Germinal center (tissue), 1 donor: ENCODE results near the gene CHCHD4.

Experiments
- DNase-seq: peaks from one replicate; pipeline ENCODE4 v3.0.0; 2012; ENCODE audit warnings: mixed read lengths, low spot score

CHCHD4 gene

DNA sequence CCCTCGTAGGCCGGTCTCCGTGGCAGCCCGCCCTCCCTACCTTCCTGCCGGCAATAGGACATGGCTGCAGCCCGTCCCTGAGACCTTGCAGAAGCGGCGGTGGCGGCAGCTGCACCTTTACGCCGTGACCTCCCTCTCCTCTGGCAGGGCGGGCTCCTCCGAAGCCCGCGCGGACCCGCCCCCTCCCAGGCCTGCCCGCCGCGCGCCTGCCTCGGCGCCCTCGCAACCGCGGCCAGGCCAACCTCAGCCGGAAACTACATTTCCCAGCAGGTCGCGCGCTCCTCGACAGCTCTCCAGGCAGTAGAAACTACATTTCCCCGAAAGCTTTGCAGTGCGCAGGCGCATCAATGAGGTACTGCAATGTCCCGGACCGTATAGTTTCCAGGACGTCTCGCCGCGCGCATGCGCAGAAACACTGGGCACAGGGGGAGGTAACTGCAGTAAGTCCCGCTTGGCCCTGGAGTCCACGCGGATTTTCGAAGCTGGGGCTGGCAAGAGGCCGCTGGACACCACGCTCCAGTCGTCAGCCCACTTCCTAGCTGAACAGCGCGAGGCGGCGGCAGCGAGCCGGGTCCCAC, at the start of gene CHCHD4, which contains the start of gene TMEM43:
Gene CHCHD4, minus strand, starts transcription at position 256 of the 578 bp plus-strand sequence. Its CDS starts 194 bp downstream, at position 62.
Gene TMEM43, plus strand, starts transcription at position 438 of the 578 bp plus-strand sequence. CDS start 142 bp downstream, outside the sequence.
- peak; percentile 100 for DNase-seq

DNA sequence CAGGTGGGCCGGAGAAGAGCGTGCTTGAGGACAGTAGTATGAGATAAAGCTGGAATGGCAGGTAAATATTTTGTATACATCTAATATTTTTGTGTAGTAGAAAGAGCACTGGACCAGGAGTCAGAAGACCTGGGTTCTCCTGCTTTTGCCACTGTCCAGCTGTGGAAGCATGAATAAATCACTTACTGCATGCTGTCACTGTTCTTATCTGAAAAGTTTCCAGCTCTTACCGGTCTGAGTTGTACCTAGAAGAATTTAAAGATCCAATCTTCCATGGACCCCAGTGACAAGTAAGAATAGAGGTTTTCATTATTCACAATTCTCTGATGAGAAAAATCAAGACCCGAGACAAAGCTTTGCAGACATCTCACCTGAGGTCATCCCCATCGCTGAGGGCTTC, 47.8 kb upstream of the CHCHD4 start:
- no peak for DNase-seq

- no peak for DNase-seq
These were observed 46.0 kb upstream of the CHCHD4 start for GRCh38 chr3:14170531-14171159.

GRCh38 chr3:14169871-14170270, 45.2 kb upstream of the CHCHD4 start:
- no peak for DNase-seq

DNA sequence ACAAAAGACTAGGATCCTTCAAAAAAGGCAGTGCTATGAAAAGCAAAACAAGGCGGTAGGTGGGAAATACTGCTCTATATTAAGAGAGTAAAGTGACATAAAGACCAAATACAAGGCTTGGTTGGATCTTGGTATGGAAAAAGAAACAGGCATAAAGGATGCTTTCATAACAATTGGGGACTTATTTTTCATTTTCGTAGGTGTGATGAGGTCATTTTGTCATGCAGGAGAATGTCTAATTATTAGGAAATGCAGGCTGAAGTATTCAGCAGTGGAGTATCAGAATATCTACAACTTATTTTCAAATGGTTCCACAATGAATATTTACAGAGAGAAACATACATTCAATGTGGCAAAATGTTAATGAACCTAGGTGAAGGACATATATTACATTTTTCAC, 44.8 kb upstream of the CHCHD4 start:
- DNase-seq, result no peak

GRCh38 chr3:14166877-14167603, 42.4 kb upstream of the CHCHD4 start:
- no peak for DNase-seq

DNA sequence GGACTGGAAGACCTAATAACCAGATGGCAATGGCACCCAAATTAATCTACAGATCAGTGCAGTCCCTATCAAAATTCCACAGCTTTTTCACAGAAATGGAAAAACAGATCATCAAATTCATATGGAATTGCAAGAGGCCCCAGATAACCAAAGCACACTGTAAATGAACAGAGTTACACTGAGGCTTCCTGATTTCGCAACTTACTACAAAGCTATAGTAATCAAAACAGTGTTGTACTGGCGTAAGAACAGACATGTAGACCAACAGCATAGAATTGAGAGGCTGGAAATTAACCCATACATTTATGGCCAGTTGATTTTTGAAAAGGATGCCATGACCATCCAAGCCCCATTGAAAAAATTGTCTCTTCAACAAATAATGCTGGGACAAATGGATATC, 37.5 kb upstream of the CHCHD4 start:
- DNase-seq, result no peak

DNA sequence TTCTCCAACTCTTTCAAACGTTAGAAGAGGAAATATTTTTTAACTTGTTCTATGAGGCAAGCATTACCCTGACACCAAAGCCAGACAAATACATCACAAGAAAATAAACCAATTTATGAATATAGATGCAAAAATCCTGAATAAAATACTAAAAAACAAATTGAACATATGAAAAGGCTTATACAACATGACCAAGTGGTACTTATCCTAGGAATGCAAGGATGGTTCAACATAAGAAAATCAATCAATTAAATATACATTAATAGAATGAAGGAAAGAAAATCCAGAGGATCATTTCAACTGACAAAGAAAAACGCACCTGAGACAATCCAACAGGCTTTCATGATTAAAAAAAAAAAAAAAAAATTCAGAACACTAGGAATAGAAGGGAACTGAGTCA, 36.6 kb upstream of the CHCHD4 start:
- DNase-seq, result no peak

DNA sequence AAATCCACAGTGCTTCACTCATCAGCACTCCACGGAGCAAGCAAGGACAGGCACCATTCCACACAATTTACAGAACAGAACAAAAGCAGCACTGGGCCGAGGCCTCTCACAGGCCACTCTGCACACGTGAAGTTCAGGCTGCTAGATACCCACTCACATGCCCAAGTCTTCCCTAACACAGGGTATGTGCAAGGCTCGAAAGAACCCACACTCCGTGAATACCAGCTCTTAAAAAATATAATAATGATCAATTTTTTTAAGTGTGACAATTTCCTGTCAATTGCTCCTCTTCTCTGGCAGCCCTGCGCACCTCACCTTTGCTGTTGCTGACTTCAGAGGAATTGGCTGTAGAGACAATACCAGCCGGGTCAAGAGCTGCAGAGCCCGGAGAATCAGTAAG, 34.8 kb upstream of the CHCHD4 start:
- DNase-seq, result no peak

GRCh38 chr3:14158370-14158769, 33.7 kb upstream of the CHCHD4 start:
- no peak for DNase-seq

DNA sequence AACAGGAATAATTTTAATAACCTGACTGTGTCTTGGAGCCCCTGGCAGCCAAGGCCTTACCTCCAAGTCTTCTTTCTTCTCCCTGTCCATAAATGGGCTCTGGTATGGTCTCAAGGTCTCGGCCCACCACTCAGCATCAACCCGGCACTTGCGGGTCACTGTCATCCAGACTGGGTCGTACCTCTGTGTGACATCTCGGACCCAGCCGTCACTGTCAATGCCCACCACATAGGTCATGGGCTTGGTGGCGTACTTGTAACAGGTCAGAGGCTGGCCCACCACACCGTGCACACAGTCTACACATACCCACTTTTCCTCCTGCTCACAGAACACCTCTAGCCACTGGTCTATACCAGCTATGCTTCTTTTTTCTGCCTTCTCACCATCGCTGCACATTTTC, 33.3 kb upstream of the CHCHD4 start:
- DNase-seq, result no peak

- no peak for DNase-seq
These were observed 32.3 kb upstream of the CHCHD4 start for GRCh38 chr3:14156843-14157561.

DNA sequence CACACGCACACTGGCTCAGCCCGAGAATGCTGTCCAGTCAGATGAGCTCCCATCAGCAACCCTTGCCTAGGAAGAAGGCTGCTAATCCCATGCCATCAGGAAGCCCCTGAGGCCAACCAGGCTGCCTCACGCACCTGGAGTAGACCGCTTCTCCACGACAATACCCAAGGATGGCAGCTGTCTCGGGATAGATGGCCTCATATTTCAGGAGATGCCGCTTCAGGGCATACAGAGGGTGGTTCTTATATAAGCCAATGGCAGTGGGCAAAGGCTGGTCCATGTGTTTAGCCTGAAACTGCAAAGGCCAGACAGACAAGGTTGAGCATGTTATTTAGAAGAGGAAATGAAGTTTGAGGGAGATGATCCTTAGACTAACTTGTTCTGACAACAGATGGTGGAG, 31.5 kb upstream of the CHCHD4 start:
- DNase-seq, result no peak

- no peak for DNase-seq
These were observed 30.3 kb upstream of the CHCHD4 start for GRCh38 chr3:14154895-14155440.

- no peak for DNase-seq
These were observed 29.6 kb upstream of the CHCHD4 start for GRCh38 chr3:14154276-14154675.

- no peak for DNase-seq
These were observed 29.0 kb upstream of the CHCHD4 start for GRCh38 chr3:14153663-14154062.

- DNase-seq, result no peak
These were observed 28.3 kb upstream of the CHCHD4 start for GRCh38 chr3:14152963-14153355.

DNA sequence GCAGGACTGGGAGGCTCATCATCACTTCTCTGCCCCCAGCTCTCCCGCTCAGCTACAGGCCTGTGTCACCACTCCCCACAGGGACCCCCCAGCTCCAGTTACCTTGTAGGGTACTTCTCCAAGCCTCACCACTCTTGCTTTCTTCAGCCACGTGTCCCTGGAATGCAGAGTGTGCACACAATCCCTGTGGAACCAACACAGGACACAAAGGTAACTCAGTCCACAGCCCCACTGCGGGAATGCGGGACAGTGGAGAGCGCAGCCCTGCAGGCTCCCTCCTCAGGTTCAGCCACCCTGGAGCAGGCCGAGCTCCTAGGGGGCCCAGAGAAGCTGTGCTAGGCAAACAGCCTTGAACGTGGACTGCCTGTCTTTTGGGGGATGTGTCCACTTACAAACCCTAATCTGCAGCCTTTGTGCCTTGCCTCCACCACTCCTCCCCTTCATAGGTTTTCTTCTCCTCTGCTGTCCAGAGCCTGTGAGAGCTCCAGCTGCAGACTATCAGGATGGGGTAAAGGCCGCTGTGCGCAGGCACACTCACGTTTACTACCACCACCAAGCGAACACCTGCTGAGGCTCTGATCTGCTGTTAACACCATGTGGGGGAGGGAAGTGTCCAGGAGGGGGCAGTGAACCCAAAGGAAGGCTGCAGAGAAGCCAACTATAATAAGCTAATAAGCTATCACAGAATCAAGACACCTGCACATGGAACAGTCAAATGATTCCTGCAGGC, 27.7 kb upstream of the CHCHD4 start:
- DNase-seq, result peak; percentile 30

DNA sequence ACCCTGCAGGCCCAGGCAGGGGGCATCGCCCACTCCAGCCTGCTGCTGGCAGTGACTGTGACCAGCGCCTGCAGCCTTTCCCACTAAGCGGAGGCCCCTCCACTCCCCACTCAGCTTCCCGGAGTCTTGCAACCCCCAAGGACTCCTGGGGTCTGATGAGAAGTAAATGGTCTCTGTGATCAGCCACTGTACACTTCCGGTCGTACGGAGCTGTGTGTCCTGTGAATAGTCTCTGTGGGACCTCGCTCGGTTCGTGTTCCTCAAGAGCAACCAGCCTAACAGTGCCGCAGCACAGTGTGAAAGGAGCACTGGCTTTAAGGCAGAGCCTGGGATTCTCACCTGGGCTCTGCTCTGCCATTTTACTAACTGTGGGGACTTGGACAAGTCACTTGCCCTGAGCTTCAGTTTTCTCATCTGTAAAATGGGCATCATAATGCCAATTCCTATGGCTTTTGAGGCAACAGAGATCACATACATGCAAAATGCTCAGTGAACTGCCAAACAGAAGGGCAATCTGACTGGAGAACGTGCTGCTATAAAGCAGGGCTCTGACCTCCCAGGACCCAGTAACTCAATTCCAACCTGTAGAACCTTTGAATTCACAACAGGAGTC, 26.9 kb upstream of the CHCHD4 start:
- no peak for DNase-seq

DNA sequence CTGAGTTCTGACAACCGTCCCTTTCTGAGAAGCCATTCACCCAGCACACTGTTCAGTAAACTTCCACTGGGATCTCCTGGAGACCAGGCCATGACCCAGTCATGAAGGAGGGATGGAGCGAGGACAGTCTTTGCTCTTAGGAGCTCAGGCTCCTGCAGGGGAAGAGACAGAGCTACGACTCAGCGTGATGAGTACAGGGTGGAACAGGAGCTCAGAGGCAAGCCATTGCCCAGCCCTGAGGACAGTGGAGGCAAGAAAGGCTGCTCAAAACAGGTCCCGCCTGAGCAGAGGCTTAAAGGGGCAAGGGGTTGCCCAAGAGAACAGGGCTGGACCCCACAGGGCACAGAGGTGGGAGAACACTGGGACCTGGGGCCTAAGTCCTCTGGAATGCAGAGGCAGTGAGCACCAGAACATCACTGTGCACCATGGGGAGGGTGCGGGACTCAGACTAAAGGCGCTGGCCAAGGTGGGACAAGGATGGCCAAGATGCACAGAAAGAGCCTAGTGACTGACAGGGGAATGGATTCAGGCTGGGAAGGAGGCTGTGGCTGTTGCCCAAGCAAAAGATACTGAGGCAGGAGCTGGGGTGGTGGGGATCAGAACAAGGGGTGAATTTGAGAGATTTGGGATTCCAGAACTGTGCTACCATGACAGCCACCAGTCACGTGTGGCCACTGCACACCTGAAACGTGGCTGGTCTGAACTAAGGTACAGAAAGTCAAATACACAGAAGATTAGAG, 26.0 kb upstream of the CHCHD4 start:
- no peak for DNase-seq

GRCh38 chr3:14150078-14150477, 25.4 kb upstream of the CHCHD4 start:
- no peak for DNase-seq
